ENCODE measurements around the gene RNF44. TPM values are rescaled to one million over a fixed set of nuclear protein-coding genes. Genes with fewer than 3 reads are reported as not detected.

RNF44 gene
- total and polyA plus RNA-seq, 2 of the 13 experiments (the other 11 are each of a cell fraction or from before 2014, with no cell fraction given): 9.2 to 16.8 TPM

GRCh38 chr5:176547802-176548201, 10.6 kb upstream of the RNF44 start:
- Histone ChIP-seq H3K9me3 (ENCODE audit: low read length) (no peaks in the 10 kb centered on the region), H3K9ac (ENCODE audit: insufficient read depth, low read depth, low read length) (peak overlapping the region; percentile 75), H3K27ac (ENCODE audit: extremely low read length, insufficient read depth, low read length) (peak overlapping the region; percentile 58), H3K79me2 (ENCODE audit: insufficient read depth, low read length) (peaks cover 14% of the 10 kb centered on the region), H3K4me1 (ENCODE audit: insufficient read depth, low read length) (peaks cover 66% of the 10 kb centered on the region), H3K36me3 (replicated peaks in 1 of 2; ENCODE audit: control insufficient read depth in 1 of 2, insufficient read depth in 2 of 2, low read length in 2 of 2) (no peaks in the 10 kb centered on the region), H2AFZ (ENCODE audit: low read length) (no peak overlapping the region), H4K20me1 (ENCODE audit: insufficient read depth, low read length) (no peaks in the 10 kb centered on the region), H3K4me3 (replicated peaks in 1 of 3; ENCODE audit: insufficient read depth in 1 of 3, low read depth in 2 of 3, low read length in 3 of 3) (no peak overlapping the region; a peak in 1 of 6 replicates), H3K4me2 (ENCODE audit: low read depth, low read length) (peak overlapping the region; percentile 98), H3K27me3 (ENCODE audit: control insufficient read depth in 1 of 2, insufficient read depth in 2 of 2, low read length in 2 of 2) (no peaks in the 10 kb centered on the region)
- FAIRE-seq (no peak), ATAC-seq (peak; percentile 12), DNase-seq (ENCODE audit: low spot score) (peak; percentile 78)
- POLR2A ChIA-PET: interaction anchor here (9.7 kb wide), 1 partner anchor 11 kb away, joined by 212 read pairs; the partner anchor contains the start of gene RNF44
- in situ Hi-C loops (cut with HindIII; ENCODE audit: extremely low pct_ligation_motif_present, low pct_unique_long_range_greater_than_20kb) (loop anchor here (25.0 kb wide), 1 partner anchor 814 kb away; the partner anchor contains the start of genes LMAN2 and RGS14), intact Hi-C loops (cut with micrococcal nuclease; ENCODE audit: unreplicated experiment) (loop anchor here (2.0 kb wide), 1 partner anchor 131 kb away; the partner anchor contains the start of gene CLTB)
- 4% methylated on average over 7 of the region's 8 CpGs for WGBS (ENCODE audit: low lambda C conversion rate)
- BruUV-seq (replicated peaks): no TSS peak
- CTCF ChIA-PET (ENCODE audit: low intra/inter-chr PET ratio, low total read pairs): no interaction called here
- no peak for TF ChIP-seq ZFP62 (CRISPR knock-in tag; IDR thresholded peaks at IDR 0.05)
- TF ChIP-seq UBTF (CRISPR knock-in tag; IDR thresholded peaks at IDR 0.05): peak; percentile 20; the same call in 1 of the 2 replicates
- peak; percentile 59; the same call in 1 of the 2 replicates for TF ChIP-seq IKZF5 (CRISPR knock-in tag; IDR thresholded peaks at IDR 0.05)
- no peak for TF ChIP-seq HNRNPL (IDR thresholded peaks at IDR 0.05; ENCODE audit: low read depth, low read length)
- TF ChIP-seq RARA (CRISPR knock-in tag; IDR thresholded peaks at IDR 0.05): peak; percentile 40; the same call in 1 of the 2 replicates
- no peak for TF ChIP-seq ATM (IDR thresholded peaks at IDR 0.05; ENCODE audit: borderline replicate concordance)
- no peak for TF ChIP-seq EED (CRISPR knock-in tag; IDR thresholded peaks at IDR 0.05)
- TF ChIP-seq HHEX (CRISPR knock-in tag; IDR thresholded peaks at IDR 0.05): no peak
- no peak for TF ChIP-seq ZNF816 (CRISPR knock-in tag; IDR thresholded peaks at IDR 0.05; ENCODE audit: borderline replicate concordance)
- TF ChIP-seq ZNF12 (CRISPR knock-in tag; IDR thresholded peaks at IDR 0.05): 0 out of 2 replicates have a peak, but pooled peaks have one; percentile 47
- no peak for TF ChIP-seq ZBTB1 (CRISPR knock-in tag; IDR thresholded peaks at IDR 0.05; ENCODE audit: borderline replicate concordance)
- TF ChIP-seq ZFYVE20 (CRISPR knock-in tag; IDR thresholded peaks at IDR 0.05; ENCODE audit: borderline replicate concordance, low read depth): no peak
- no peak for TF ChIP-seq ELK4 (CRISPR knock-in tag; IDR thresholded peaks at IDR 0.05; ENCODE audit: borderline replicate concordance)
- peak; percentile 15 to 27; a peak in 2 of 4 replicates for TF ChIP-seq MAFK (conservative IDR thresholded peaks at IDR 0.05 in 1 of 2, IDR thresholded peaks at IDR 0.05 in 1 of 2; ENCODE audit: low read length in 2 of 2)
- TF ChIP-seq LCORL (IDR thresholded peaks at IDR 0.05): no peak
- TF ChIP-seq LCORL (CRISPR knock-in tag; IDR thresholded peaks at IDR 0.05): no peak
- TF ChIP-seq NFE2L2 (IDR thresholded peaks at IDR 0.05; ENCODE audit: low read length): no peak
- TF ChIP-seq RFX3 (CRISPR knock-in tag; IDR thresholded peaks at IDR 0.05): peak; percentile 62
- TF ChIP-seq THAP9 (CRISPR knock-in tag; IDR thresholded peaks at IDR 0.05; ENCODE audit: borderline replicate concordance): no peak

All from HepG2 (cell line).